HepG2 (cell line): ENCODE measurements around the gene LPCAT4. TPM values are rescaled to one million over a fixed set of nuclear protein-coding genes. Genes with fewer than 3 reads are reported as not detected.

Experiments used
- DMTF1 ChIP-seq: sonication (generic); formaldehyde crosslinking; IDR thresholded peaks from 2 replicates; pipeline ENCODE4 v1.4.0; 2020; ENCODE audit warnings: mild to moderate bottlenecking, missing genetic modification reagents
- ETS1 ChIP-seq: sonication (generic); formaldehyde crosslinking; IDR thresholded peaks from 2 replicates; pipeline ENCODE4 v1.4.0; 2020; ENCODE audit warnings: missing genetic modification reagents
- FOXC1 ChIP-seq: sonication (generic); formaldehyde crosslinking; IDR thresholded peaks from 2 replicates; pipeline ENCODE4 v1.8.0; 2022; ENCODE audit warnings: mild to moderate bottlenecking, missing genetic modification reagents, borderline replicate concordance
- HMGXB3 ChIP-seq: sonication (generic); formaldehyde crosslinking; IDR thresholded peaks from 2 replicates; pipeline ENCODE4 v1.4.0; 2020; ENCODE audit warnings: missing genetic modification reagents, borderline replicate concordance
- HNRNPK ChIP-seq: fragments of 200-400 bp; formaldehyde crosslinking; IDR thresholded peaks from 2 replicates; pipeline ENCODE4 v1.6.1; 2018; ENCODE audit warnings: low read length, low read depth, moderate library complexity, mild to moderate bottlenecking; ENCODE audit not compliant: poor library complexity, severe bottlenecking
- MAZ ChIP-seq, 2 experiments: sonication (generic) in 1 of 2; formaldehyde crosslinking in 1 of 2; IDR thresholded peaks; 2 replicates each; pipeline versions ENCODE4 v1.5.0 to v1.6.1; 2012 to 2020; ENCODE audit warnings: low read depth in 2 of 2, mild to moderate bottlenecking in 2 of 2, borderline replicate concordance in 1 of 2, improper control_type of control experiment in 1 of 2, low read length in 1 of 2, missing genetic modification reagents in 1 of 2, moderate library complexity in 1 of 2
- MEF2D ChIP-seq: sonication (generic); formaldehyde crosslinking; IDR thresholded peaks from 2 replicates; pipeline ENCODE4 v1.5.1; 2020; ENCODE audit warnings: mild to moderate bottlenecking, missing genetic modification reagents
- MEIS2 ChIP-seq: sonication (generic); formaldehyde crosslinking; IDR thresholded peaks from 2 replicates; pipeline ENCODE4 v1.9.0; 2021; ENCODE audit warnings: mild to moderate bottlenecking, missing genetic modification reagents
- NFYC ChIP-seq: IDR thresholded peaks from 2 replicates; pipeline ENCODE4 v1.6.1; 2016; ENCODE audit warnings: missing genetic modification reagents, missing compliant biosample characterization
- SALL1 ChIP-seq: sonication (generic); formaldehyde crosslinking; IDR thresholded peaks from 2 replicates; pipeline ENCODE4 v1.8.0; 2022; ENCODE audit warnings: mild to moderate bottlenecking, missing genetic modification reagents
- TAF15 ChIP-seq: fragments of 200-400 bp; formaldehyde crosslinking; IDR thresholded peaks from one replicate; pipeline ENCODE4 v1.6.1; 2018; ENCODE audit warnings: mild to moderate bottlenecking, low read depth, low read length; ENCODE audit not compliant: poor library complexity, severe bottlenecking
- TBP ChIP-seq: sonication (generic); formaldehyde crosslinking; IDR thresholded peaks from 2 replicates; pipeline ENCODE4 v1.5.0; 2020; ENCODE audit warnings: missing genetic modification reagents
- YEATS2 ChIP-seq: sonication (generic); formaldehyde crosslinking; IDR thresholded peaks from 2 replicates; pipeline ENCODE4 v1.4.0; 2020; ENCODE audit warnings: missing genetic modification reagents, borderline replicate concordance
- ZBTB43 ChIP-seq: sonication (generic); formaldehyde crosslinking; conservative IDR thresholded peaks from 2 replicates; pipeline ENCODE4 v1.4.0; 2020; ENCODE audit warnings: missing genetic modification reagents
- ZBTB8A ChIP-seq: sonication (generic); formaldehyde crosslinking; IDR thresholded peaks from 2 replicates; pipeline ENCODE4 v1.4.0; 2020; ENCODE audit warnings: mild to moderate bottlenecking, low read depth, missing genetic modification reagents, borderline replicate concordance
- ZNF136 ChIP-seq: sonication (generic); formaldehyde crosslinking; IDR thresholded peaks from 2 replicates; pipeline ENCODE4 v1.8.1; 2022; ENCODE audit warnings: low read depth, mild to moderate bottlenecking, moderate library complexity, missing genetic modification reagents
- ZNF530 ChIP-seq: sonication (generic); formaldehyde crosslinking; IDR thresholded peaks from 2 replicates; pipeline ENCODE4 v1.5.0; 2020; ENCODE audit warnings: low read depth, mild to moderate bottlenecking, missing genetic modification reagents
- ZNF660 ChIP-seq: sonication (generic); formaldehyde crosslinking; IDR thresholded peaks from 2 replicates; pipeline ENCODE4 v1.5.1; 2020; ENCODE audit warnings: mild to moderate bottlenecking, low read depth, missing genetic modification reagents, borderline replicate concordance
- polyA plus RNA-seq, 8 experiments: library from polyadenylated mRNA; depleted of rRNA in 3 of 8; stranded (reverse) in 7 of 8; unstranded in 1 of 8; fragments of >200 nt; fragmentation: Illumina TruSeq in 4 of 8; extraction: Trizol in 4 of 8; gene quantifications; 2 replicates each; pipeline versions ENCODE4 v1.2.1 to v1.2.3, GENCODE V29; 2011 to 2016; ENCODE audit warnings: low read depth in 4 of 8, missing spikeins in 1 of 8, mixed read lengths in 1 of 8; ENCODE audit not compliant: insufficient read depth in 1 of 8
- total RNA-seq, 5 experiments: library from RNA; depleted of rRNA; stranded (reverse); fragments of >200 nt; fragmentation: Illumina TruSeq; extraction: Trizol; gene quantifications; 2 replicates each; pipeline ENCODE4 v1.2.3, GENCODE V29; 2016; ENCODE audit warnings: low read depth in 1 of 5

Gene LPCAT4
- total and polyA plus RNA-seq, 2 of the 13 experiments (the other 11 are each of a cell fraction or from before 2014, with no cell fraction given), result 8.1 to 57.1 TPM

GRCh38 chr15:34342737-34343575 is 24.0 kb downstream of the LPCAT4 start, which contains the start of the genes NOP10 and NUTM1 (continued):
- 0 out of 2 replicates have a peak, but pooled peaks have one; percentile 56 for TF ChIP-seq HMGXB3 (CRISPR knock-in tag)
- TF ChIP-seq MEF2D (CRISPR knock-in tag), result peak; percentile 75
- no peak for TF ChIP-seq ZNF530 (CRISPR knock-in tag)
- no peak for TF ChIP-seq ETS1 (CRISPR knock-in tag)
- TF ChIP-seq ZBTB8A, result no peak; the same call in 1 of the 2 replicates
- peak; percentile 47; the same call in 1 of the 2 replicates for TF ChIP-seq FOXC1 (CRISPR knock-in tag)
- no peak; the same call in 1 of the 2 replicates for TF ChIP-seq NFYC (CRISPR knock-in tag)
- TF ChIP-seq DMTF1 (CRISPR knock-in tag), result no peak
- peak; percentile 41; the same call in 1 of the 2 replicates for TF ChIP-seq MAZ (IDR thresholded peaks at IDR 0.05; ENCODE audit: borderline replicate concordance, low read depth, low read length)
- TF ChIP-seq MAZ (CRISPR knock-in tag; IDR thresholded peaks at IDR 0.05; ENCODE audit: low read depth), result no peak
- TF ChIP-seq ZBTB43 (CRISPR knock-in tag), result no peak
- TF ChIP-seq ZNF136, result no peak
- no peak for TF ChIP-seq TAF15
- peak; percentile 89 for TF ChIP-seq YEATS2 (CRISPR knock-in tag)
- TF ChIP-seq HNRNPK, result no peak
- TF ChIP-seq ZNF660, result no peak
- TF ChIP-seq SALL1 (CRISPR knock-in tag), result peak; percentile 90
- TF ChIP-seq MEIS2 (CRISPR knock-in tag), result peak; percentile 26; the same call in 1 of the 2 replicates
- no peak for TF ChIP-seq TBP
